ENCODE data around the gene AEN.

The AEN gene

GRCh38 chr15:88680241-88681001 is 59.3 kb downstream of the AEN start:
- no peak for DNase-seq

- no peak for DNase-seq
Observed at GRCh38 chr15:88681610-88682221, 60.6 kb downstream of the AEN start.
